Omental fat pad (tissue), 4 donors: Measurements from ENCODE around the gene ACBD6. TPM values are rescaled to one million over a fixed set of nuclear protein-coding genes. Genes with fewer than 3 reads are reported as not detected.

Experiments used
- ATAC-seq: fragments of 150-250 bp; one replicate; pipeline ENCODE4 v1.9.1; 2016; ENCODE audit warnings: mild to moderate bottlenecking, moderate library complexity; ENCODE audit not compliant: low FRiP score
- DNase-seq: peaks from one replicate; pipeline ENCODE4 v3.0.0-alpha.2; 2019; ENCODE audit warnings: low spot score
- CTCF ChIP-seq, 3 donors: fragments of 450-650 bp; IDR thresholded peaks; one replicate each; pipeline ENCODE4 v1.5.1; 2016 to 2017; ENCODE audit warnings: antibody characterized with exemption in 3 of 3, mild to moderate bottlenecking in 3 of 3, moderate library complexity in 2 of 3
- total RNA-seq, 4 donors: library from RNA; depleted of rRNA; stranded (reverse); fragments of >200 nt; gene quantifications; one replicate each; pipeline ENCODE4 v1.1.0, GENCODE V29; 2016

Gene ACBD6
- total RNA-seq, 4 donors from 2014 or later = 30.0 to 46.2 (median 38.9) TPM

- DNase-seq (no peak), ATAC-seq (no peak)
- TF ChIP-seq CTCF (IDR thresholded peaks at IDR 0.05) = no peak
These were observed 193.0 kb downstream of the ACBD6 start for GRCh38 chr1:180309338-180309737.

GRCh38 chr1:180301135-180301742 is 201.1 kb downstream of the ACBD6 start:
- no peak for DNase-seq
- no peak for ATAC-seq
- TF ChIP-seq CTCF (IDR thresholded peaks at IDR 0.05) = no peak

GRCh38 chr1:180299479-180300221 is 202.7 kb downstream of the ACBD6 start:
- DNase-seq (no peak), ATAC-seq (no peak)
- no peak for TF ChIP-seq CTCF (IDR thresholded peaks at IDR 0.05)

- no peak for TF ChIP-seq CTCF (IDR thresholded peaks at IDR 0.05)
- no peak for ATAC-seq
- DNase-seq = no peak
These were observed 206.4 kb downstream of the ACBD6 start for GRCh38 chr1:180295999-180296398.

GRCh38 chr1:180294711-180295110 is 207.7 kb downstream of the ACBD6 start:
- TF ChIP-seq CTCF (IDR thresholded peaks at IDR 0.05) = no peak
- no peak for DNase-seq
- no peak for ATAC-seq

- no peak for TF ChIP-seq CTCF (IDR thresholded peaks at IDR 0.05)
- no peak for DNase-seq
- no peak for ATAC-seq
These were observed 211.4 kb downstream of the ACBD6 start for GRCh38 chr1:180291004-180291403.
